AG04450 (cell line): Measurements from ENCODE around the gene CCDC106. TPM values are rescaled to one million over a fixed set of nuclear protein-coding genes. Genes with fewer than 3 reads are reported as not detected.

Experiments
- CTCF ChIA-PET: fragments of 300-600, 350-600 bp; formaldehyde crosslinking; extraction: SDS; loops from one replicate; lab custom pipeline; 2022; ENCODE audit warnings: antibody characterized with exemption, inconsistent platforms; lab: Charles Lee
- POLR2A ChIA-PET: fragments of 350-600 bp; formaldehyde crosslinking; extraction: SDS; loops from one replicate; lab custom pipeline; 2021; ENCODE audit warnings: antibody characterized with exemption, inconsistent platforms; lab: Yijun Ruan, JAX
- DNase-seq: peaks from one replicate; pipeline ENCODE4 v3.0.0-alpha.2; 2011; ENCODE audit warnings: low read depth, low spot score
- H3K27ac ChIP-seq: one replicate; pipeline ENCODE4 v1.5.1; 2012; ENCODE audit warnings: low read depth, low read length, control low read depth
- H3K27me3 ChIP-seq: one replicate; pipeline ENCODE4 v1.6.0; 2012; ENCODE audit warnings: low read length; ENCODE audit not compliant: control insufficient read depth, insufficient read depth
- H3K4me3 ChIP-seq: 2 replicates; pipeline ENCODE4 v1.5.1; 2011; ENCODE audit warnings: mild to moderate bottlenecking, low read depth, low read length, control low read depth
- H3K9me3 ChIP-seq: 2 replicates; pipeline ENCODE4 v1.5.1; 2012; ENCODE audit warnings: low read length; ENCODE audit not compliant: control insufficient read depth, insufficient read depth
- CTCF ChIP-seq: IDR thresholded peaks from 2 replicates; pipeline ENCODE4 v1.5.1; 2011; ENCODE audit warnings: low read depth, low read length, control low read depth, inconsistent platforms
- polyA plus RNA-seq: library from polyadenylated mRNA; depleted of rRNA; stranded (reverse); fragments of >200 nt; gene quantifications from 2 replicates; pipeline ENCODE4 v1.2.3, GENCODE V29; 2011; rRNA removed

The CCDC106 gene
- polyA plus RNA-seq, 1 experiment = 6.2 TPM

GRCh38 chr19:55697698-55698097 is 49.7 kb downstream of the CCDC106 start:
- TF ChIP-seq CTCF = no peak
- Histone ChIP-seq H3K4me3 (no peak overlapping the region), H3K27me3 (no peaks in the 10 kb centered on the region), H3K9me3 (no peaks in the 10 kb centered on the region; the same call in 1 of the 2 replicates), H3K27ac (no peak overlapping the region)
- ChIA-PET POLR2A (interaction anchor here (0.6 kb wide), 1 partner anchor 93 kb away, joined by 3 read pairs; no protein-coding TSS in a partner anchor), CTCF (no interaction called here)
- no peak for DNase-seq

GRCh38 chr19:55698256-55698655 is 50.2 kb downstream of the CCDC106 start:
- CTCF ChIA-PET = no interaction called here
- TF ChIP-seq CTCF = no peak
- POLR2A ChIA-PET = interaction anchor here (0.6 kb wide), 1 partner anchor 93 kb away, joined by 3 read pairs; no protein-coding TSS in a partner anchor
- peaks cover 4% of the 10 kb centered on the region; the same call in 1 of the 2 replicates for H3K9me3 ChIP-seq
- H3K27ac ChIP-seq = no peak overlapping the region
- no peak for DNase-seq
- no peak overlapping the region for H3K4me3 ChIP-seq
- H3K27me3 ChIP-seq = no peaks in the 10 kb centered on the region

- Histone ChIP-seq H3K9me3 (peaks cover 14% of the 10 kb centered on the region), H3K27ac (no peak overlapping the region), H3K4me3 (no peak overlapping the region), H3K27me3 (no peaks in the 10 kb centered on the region)
- no peak for DNase-seq
- no peak for TF ChIP-seq CTCF
- POLR2A ChIA-PET = no interaction called here
- CTCF ChIA-PET = no interaction called here
These were observed 51.2 kb downstream of the CCDC106 start for GRCh38 chr19:55699221-55699620.

- CTCF ChIA-PET = no interaction called here
- Histone ChIP-seq H3K27me3 (no peaks in the 10 kb centered on the region), H3K27ac (no peak overlapping the region), H3K9me3 (peaks cover 21% of the 10 kb centered on the region), H3K4me3 (no peak overlapping the region)
- POLR2A ChIA-PET = no interaction called here
- no peak for DNase-seq
- TF ChIP-seq CTCF = no peak
These were observed 52.8 kb downstream of the CCDC106 start for GRCh38 chr19:55700813-55701212.

GRCh38 chr19:55702131-55702627 is 54.2 kb downstream of the CCDC106 start:
- no peaks in the 10 kb centered on the region for H3K27me3 ChIP-seq
- H3K9me3 ChIP-seq = peaks cover 21% of the 10 kb centered on the region
- no peak for DNase-seq
- no peak overlapping the region for H3K27ac ChIP-seq
- no peak overlapping the region for H3K4me3 ChIP-seq
- ChIA-PET POLR2A (no interaction called here), CTCF (no interaction called here)
- no peak for TF ChIP-seq CTCF

Other genes starting within 250 kb of the CCDC106 start
- 28.9 and 39.0 TPM in 2 replicates for gene UBE2S, start 240.4 kb upstream of the CCDC106 start, polyA plus RNA-seq
- gene SHISA7, start 204.9 kb upstream of the CCDC106 start, polyA plus RNA-seq = 0.01 TPM in 1 of 2 replicates, not detected in the other
- 45.1 and 72.2 TPM in 2 replicates for gene ISOC2, start 186.6 kb upstream of the CCDC106 start, polyA plus RNA-seq
- gene C19orf85, start 183.5 kb upstream of the CCDC106 start, polyA plus RNA-seq = not detected in 2 replicates
- 0.12 and 0.31 TPM in 2 replicates for gene ZNF628, start 171.6 kb upstream of the CCDC106 start, polyA plus RNA-seq
- gene NAT14, start 163.0 kb upstream of the CCDC106 start, polyA plus RNA-seq = 19.4 and 30.6 TPM in 2 replicates
- gene SSC5D, start 159.8 kb upstream of the CCDC106 start, polyA plus RNA-seq = 2.1 and 3.1 TPM in 2 replicates
- 0.10 and 0.15 TPM in 2 replicates for gene SBK2, start 111.1 kb upstream of the CCDC106 start, polyA plus RNA-seq
- gene SBK3, start 102.7 kb upstream of the CCDC106 start, polyA plus RNA-seq = not detected in 2 replicates
- gene ZNF579, start 67.4 kb upstream of the CCDC106 start, polyA plus RNA-seq = 4.2 and 5.1 TPM in 2 replicates
- 3.7 and 4.5 TPM in 2 replicates for gene FIZ1, start 48.7 kb upstream of the CCDC106 start, polyA plus RNA-seq
- 2.6 and 3.5 TPM in 2 replicates for gene ZNF524, start 47.9 kb upstream of the CCDC106 start, polyA plus RNA-seq
- gene ZNF865, start 42.6 kb upstream of the CCDC106 start, polyA plus RNA-seq = 0.88 and 1.4 TPM in 2 replicates
- 1.9 and 2.8 TPM in 2 replicates for gene ZNF784, start 23.6 kb upstream of the CCDC106 start, polyA plus RNA-seq
- gene ZNF580, start 7.2 kb upstream of the CCDC106 start, polyA plus RNA-seq = 7.3 and 14.0 TPM in 2 replicates
- gene ZNF581, start 4.6 kb upstream of the CCDC106 start, polyA plus RNA-seq = 19.1 and 22.9 TPM in 2 replicates
- 90.7 and 130 TPM in 2 replicates for gene U2AF2, start 6.8 kb downstream of the CCDC106 start, polyA plus RNA-seq
- gene EPN1, start 27.0 kb downstream of the CCDC106 start, polyA plus RNA-seq = 32.1 and 44.1 TPM in 2 replicates
- not detected in 2 replicates for gene NLRP9, start 90.2 kb downstream of the CCDC106 start, polyA plus RNA-seq
- gene RFPL4A, start 110.9 kb downstream of the CCDC106 start, polyA plus RNA-seq = not detected in 2 replicates
- not detected in 2 replicates for gene RFPL4AL1, start 120.9 kb downstream of the CCDC106 start, polyA plus RNA-seq
- gene NLRP11, start 183.8 kb downstream of the CCDC106 start, polyA plus RNA-seq = not detected in 2 replicates
- not detected in 2 replicates for gene NLRP4, start 188.3 kb downstream of the CCDC106 start, polyA plus RNA-seq